Gastrocnemius medialis (tissue), 4 donors: Measurements from ENCODE around the gene INPPL1. TPM values are rescaled to one million over a fixed set of nuclear protein-coding genes. Genes with fewer than 3 reads are reported as not detected.

Experiments used
- ATAC-seq, 2 donors: fragments of 150-250 bp; one replicate each; pipeline ENCODE4 v1.9.1; 2016
- DNase-seq, 2 donors: peaks; one replicate each; pipeline ENCODE4 v3.0.0-alpha.2; 2019
- H3K27ac ChIP-seq, 4 donors: fragments of 200-600 bp; sonication (generic); 1 replicate in 1 of 4; 2 replicates in 3 of 4; pipeline ENCODE4 v1.5.1; 2016 to 2018; ENCODE audit warnings: mild to moderate bottlenecking in 2 of 4, moderate library complexity in 1 of 4
- H3K27me3 ChIP-seq, 3 donors: fragments of 200-600 bp; sonication (generic) in 2 of 3; 1 replicate in 1 of 3; 2 replicates in 2 of 3; pipeline versions ENCODE4 v1.5.1 to v1.6.0; 2016 to 2019; ENCODE audit warnings: mild to moderate bottlenecking in 1 of 3, moderate library complexity in 1 of 3
- H3K36me3 ChIP-seq, 2 donors: fragments of 200-600 bp; sonication (generic) in 1 of 2; one replicate each; pipeline ENCODE4 v1.5.1; 2017 to 2018
- H3K4me1 ChIP-seq, 2 donors: fragments of 200-600 bp; sonication (generic) in 1 of 2; one replicate each; pipeline ENCODE4 v1.5.1; 2016 to 2017; ENCODE audit warnings: mild to moderate bottlenecking in 2 of 2
- H3K4me3 ChIP-seq, 4 donors: fragments of 200-600 bp; sonication (generic) in 3 of 4; 1 replicate in 1 of 4; 2 replicates in 3 of 4; pipeline ENCODE4 v1.5.1; 2016 to 2019; ENCODE audit warnings: mild to moderate bottlenecking in 2 of 4
- H3K9me3 ChIP-seq, 3 donors: fragments of 200-600 bp; sonication (generic) in 2 of 3; 1 replicate in 1 of 3; 2 replicates in 2 of 3; pipeline ENCODE4 v1.5.1; 2016 to 2019
- CTCF ChIP-seq, 5 experiments: fragments of 450-650 bp in 3 of 5; fragments of 200-600 bp in 2 of 5; sonication (generic) in 2 of 5; IDR thresholded peaks in 4 of 5; conservative IDR thresholded peaks in 1 of 5; 1 replicate in 4 of 5; 2 replicates in 1 of 5; pipeline ENCODE4 v1.5.1; 2016 to 2019; ENCODE audit warnings: antibody characterized with exemption in 5 of 5, mild to moderate bottlenecking in 3 of 5, moderate library complexity in 3 of 5
- POLR2A ChIP-seq, 2 donors: fragments of 450-650 bp; IDR thresholded peaks; one replicate each; pipeline ENCODE4 v1.6.1; 2017; ENCODE audit warnings: antibody characterized with exemption in 2 of 2, mild to moderate bottlenecking in 2 of 2, moderate library complexity in 2 of 2
- in situ Hi-C, 4 donors: fragments of 200-750 bp; cut with MboI; loops; one replicate each; pipeline versions ENCODE4 v1.15.0 to v1.8.0; 2017; ENCODE audit warnings: low sequenced_read_pairs in 4 of 4
- intact Hi-C: fragments of 100-400 bp; cut with DNase I; formaldehyde crosslinking; loops from one replicate; pipeline ENCODE4 v1.15.1; 2023; ENCODE audit warnings: low total_unique reads
- total RNA-seq, 4 donors: library from RNA; depleted of rRNA; stranded (reverse); fragments of >200 nt; gene quantifications; one replicate each; pipeline versions ENCODE4 v1.1.0 to v1.2.3, GENCODE V29; 2016

Gene INPPL1
- total RNA-seq, 4 donors from 2014 or later = 75.6 to 112 (median 107) TPM

- TF ChIP-seq POLR2A (IDR thresholded peaks at IDR 0.05) (no peak), CTCF (IDR thresholded peaks at IDR 0.05 in 4 of 5, conservative IDR thresholded peaks at IDR 0.05 in 1 of 5) (no peak)
- DNase-seq (no peak), ATAC-seq (no peak)
- Histone ChIP-seq H3K4me1 (peaks cover 6 to 14% of the 10 kb centered on the region in 2 donors), H3K9me3 (no peaks in the 10 kb centered on the region), H3K36me3 (peaks cover 0 to 74% of the 10 kb centered on the region in 2 donors), H3K4me3 (no peak overlapping the region), H3K27ac (no peak overlapping the region), H3K27me3 (no peaks in the 10 kb centered on the region)
- intact Hi-C loops (loop anchor here (5.0 kb wide), 1 partner anchor 177 kb away; no protein-coding TSS in a partner anchor), in situ Hi-C loops (loop anchor here in 1 of 4 donors (10.0 kb wide), 1 partner anchor 190 kb away; no protein-coding TSS in a partner anchor)
These were observed 10.4 kb downstream of the INPPL1 start for GRCh38 chr11:72234920-72235319.

GRCh38 chr11:72235351-72236057 is 10.9 kb downstream of the INPPL1 start:
- in situ Hi-C loops (loop anchor here in 1 of 4 donors (10.0 kb wide), 1 partner anchor 189 kb away; no protein-coding TSS in a partner anchor), intact Hi-C loops (loop anchor here (5.0 kb wide), 1 partner anchor 177 kb away; no protein-coding TSS in a partner anchor)
- ATAC-seq = no peak

GRCh38 chr11:72236083-72236697 is 11.6 kb downstream of the INPPL1 start:
- ATAC-seq = no peak
- Histone ChIP-seq H3K4me1 (peaks cover 10 to 22% of the 10 kb centered on the region in 2 donors), H3K9me3 (no peaks in the 10 kb centered on the region), H3K36me3 (peaks cover 0 to 61% of the 10 kb centered on the region in 2 donors), H3K27ac (peak overlapping the region in 2 of 4 donors; percentile 15 to 27), H3K4me3 (no peak overlapping the region), H3K27me3 (peaks cover 0 to 5% (median 3%) of the 10 kb centered on the region in 3 donors)
- in situ Hi-C loops = loop anchor here in 1 of 4 donors (10.0 kb wide), 1 partner anchor 189 kb away; no protein-coding TSS in a partner anchor
- intact Hi-C loops = loop anchor here (5.0 kb wide), 1 partner anchor 176 kb away; no protein-coding TSS in a partner anchor
- DNase-seq = no peak
- TF ChIP-seq CTCF (IDR thresholded peaks at IDR 0.05 in 4 of 5, conservative IDR thresholded peaks at IDR 0.05 in 1 of 5) (no peak), POLR2A (IDR thresholded peaks at IDR 0.05) (no peak)

More at GRCh38 chr11:72235351-72236057, 10.9 kb downstream of the INPPL1 start:
- Histone ChIP-seq H3K36me3 (peaks cover 0 to 68% of the 10 kb centered on the region in 2 donors), H3K4me3 (no peak overlapping the region), H3K27ac (no peak overlapping the region), H3K4me1 (peaks cover 7 to 18% of the 10 kb centered on the region in 2 donors), H3K27me3 (no peaks in the 10 kb centered on the region), H3K9me3 (no peaks in the 10 kb centered on the region)
- no peak for DNase-seq
- TF ChIP-seq CTCF (IDR thresholded peaks at IDR 0.05 in 4 of 5, conservative IDR thresholded peaks at IDR 0.05 in 1 of 5) (no peak), POLR2A (IDR thresholded peaks at IDR 0.05) (no peak)

- DNase-seq (no peak), ATAC-seq (no peak)
- Histone ChIP-seq H3K36me3 (peaks cover 0 to 55% of the 10 kb centered on the region in 2 donors), H3K27me3 (peaks cover 2 to 7% (median 5%) of the 10 kb centered on the region in 3 donors), H3K9me3 (no peaks in the 10 kb centered on the region), H3K27ac (peak overlapping the region in 2 of 4 donors; percentile 15 to 27), H3K4me1 (peaks cover 10 to 22% of the 10 kb centered on the region in 2 donors), H3K4me3 (no peak overlapping the region)
- intact Hi-C loops = loop anchor here (5.0 kb wide), 1 partner anchor 176 kb away; no protein-coding TSS in a partner anchor
- TF ChIP-seq POLR2A (IDR thresholded peaks at IDR 0.05) = no peak
- in situ Hi-C loops = loop anchor here in 1 of 4 donors (10.0 kb wide), 1 partner anchor 188 kb away; no protein-coding TSS in a partner anchor
These were observed 12.2 kb downstream of the INPPL1 start for GRCh38 chr11:72236774-72237111.
